ENCODE results near the gene PTPRN2. TPM values are rescaled to one million over a fixed set of nuclear protein-coding genes. Genes with fewer than 3 reads are reported as not detected.

The PTPRN2 gene
- total RNA-seq, 1 donor from 2014 or later = 11.4 TPM

DNA sequence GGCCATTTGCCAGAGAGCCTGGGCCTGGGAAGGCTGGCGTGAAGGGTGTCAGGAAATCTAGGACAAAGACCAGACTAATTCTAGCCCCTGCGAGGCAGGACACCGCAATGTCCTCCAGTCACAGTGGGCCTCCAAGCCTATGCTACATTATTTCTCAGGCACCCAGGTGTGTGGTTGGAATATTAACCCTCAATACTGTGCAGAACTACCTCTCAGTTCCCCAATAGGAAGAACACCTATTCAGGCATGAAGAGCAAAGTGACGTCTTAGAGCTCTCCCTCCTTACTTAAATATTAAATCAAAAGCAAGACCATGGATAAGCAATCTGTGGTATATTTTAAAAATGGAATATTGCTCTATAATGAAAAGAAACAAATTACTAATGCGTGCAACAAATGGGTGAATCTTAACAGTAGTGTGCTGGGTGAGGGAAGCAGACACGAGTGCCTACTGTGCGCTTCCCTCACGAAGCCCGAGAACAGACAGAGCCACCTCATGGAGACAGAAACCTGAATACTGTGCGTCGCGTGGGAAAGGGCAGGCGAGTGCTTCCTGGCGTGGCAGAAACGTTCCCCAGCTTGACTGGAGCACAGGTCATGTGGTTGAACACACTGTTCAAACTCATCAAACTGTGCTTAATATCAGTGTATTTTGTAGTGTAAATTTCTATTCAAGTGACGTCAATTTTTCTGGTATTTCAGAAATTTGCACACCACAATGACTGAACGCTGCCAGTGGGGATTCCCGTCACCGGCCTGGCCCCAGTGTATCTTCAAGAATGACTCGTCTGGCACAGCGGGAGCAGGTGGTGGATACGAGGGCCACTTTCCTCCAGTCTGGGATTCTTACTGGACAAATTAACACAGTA is 15.5 kb upstream of the PTPRN2 start:
- Mint-ChIP-seq H3K4me3 (ENCODE audit: low read depth) (no peak overlapping the region), H3K27ac (peak overlapping the region; percentile 41), H3K27me3 (no peaks in the 10 kb centered on the region)

DNA sequence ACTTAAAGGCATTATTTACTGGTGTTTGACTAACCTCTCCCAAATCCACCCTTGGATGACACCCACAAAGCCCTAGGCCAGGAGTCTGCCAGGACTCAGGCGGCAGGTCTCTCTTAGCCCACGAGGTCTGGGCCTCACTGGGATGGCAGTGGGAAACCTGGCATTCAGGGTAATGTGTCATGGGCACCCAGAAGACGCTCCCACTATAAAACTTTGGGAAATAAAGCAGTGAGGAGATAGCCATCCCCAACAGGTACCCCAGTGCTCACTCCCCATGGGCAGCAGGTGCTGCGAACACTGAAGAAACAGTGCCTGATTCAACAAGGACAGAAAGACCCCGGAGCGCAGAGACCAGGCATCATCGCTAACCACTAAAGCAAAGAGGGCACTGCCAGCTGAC is 14.4 kb upstream of the PTPRN2 start:
- Mint-ChIP-seq H3K27me3 (no peaks in the 10 kb centered on the region), H3K9me3 (ENCODE audit: low read depth) (no peaks in the 10 kb centered on the region), H3K27ac (no peak overlapping the region), H3K4me3 (ENCODE audit: low read depth) (no peak overlapping the region), H3K4me1 (ENCODE audit: low read depth) (no peaks in the 10 kb centered on the region), H3K36me3 (ENCODE audit: insufficient read depth) (no peaks in the 10 kb centered on the region)
- TF ChIP-seq, protein P1, sequence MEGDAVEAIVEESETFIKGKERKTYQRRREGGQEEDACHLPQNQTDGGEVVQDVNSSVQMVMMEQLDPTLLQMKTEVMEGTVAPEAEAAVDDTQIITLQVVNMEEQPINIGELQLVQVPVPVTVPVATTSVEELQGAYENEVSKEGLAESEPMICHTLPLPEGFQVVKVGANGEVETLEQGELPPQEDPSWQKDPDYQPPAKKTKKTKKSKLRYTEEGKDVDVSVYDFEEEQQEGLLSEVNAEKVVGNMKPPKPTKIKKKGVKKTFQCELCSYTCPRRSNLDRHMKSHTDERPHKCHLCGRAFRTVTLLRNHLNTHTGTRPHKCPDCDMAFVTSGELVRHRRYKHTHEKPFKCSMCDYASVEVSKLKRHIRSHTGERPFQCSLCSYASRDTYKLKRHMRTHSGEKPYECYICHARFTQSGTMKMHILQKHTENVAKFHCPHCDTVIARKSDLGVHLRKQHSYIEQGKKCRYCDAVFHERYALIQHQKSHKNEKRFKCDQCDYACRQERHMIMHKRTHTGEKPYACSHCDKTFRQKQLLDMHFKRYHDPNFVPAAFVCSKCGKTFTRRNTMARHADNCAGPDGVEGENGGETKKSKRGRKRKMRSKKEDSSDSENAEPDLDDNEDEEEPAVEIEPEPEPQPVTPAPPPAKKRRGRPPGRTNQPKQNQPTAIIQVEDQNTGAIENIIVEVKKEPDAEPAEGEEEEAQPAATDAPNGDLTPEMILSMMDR (IDR thresholded peaks at IDR 0.05; ENCODE audit: unreplicated experiment) = no peak
- DNase-seq (ENCODE audit: low spot score, unreplicated experiment) = no peak

More for the DNA sequence above, 15.5 kb upstream of the PTPRN2 start:
- Mint-ChIP-seq H3K36me3 (ENCODE audit: insufficient read depth) (no peaks in the 10 kb centered on the region), H3K4me1 (ENCODE audit: low read depth) (no peaks in the 10 kb centered on the region), H3K9me3 (ENCODE audit: low read depth) (no peaks in the 10 kb centered on the region)
- TF ChIP-seq, protein P1 (IDR thresholded peaks at IDR 0.05; ENCODE audit: unreplicated experiment) = no peak
- no peak for DNase-seq (ENCODE audit: low spot score, unreplicated experiment)

DNA sequence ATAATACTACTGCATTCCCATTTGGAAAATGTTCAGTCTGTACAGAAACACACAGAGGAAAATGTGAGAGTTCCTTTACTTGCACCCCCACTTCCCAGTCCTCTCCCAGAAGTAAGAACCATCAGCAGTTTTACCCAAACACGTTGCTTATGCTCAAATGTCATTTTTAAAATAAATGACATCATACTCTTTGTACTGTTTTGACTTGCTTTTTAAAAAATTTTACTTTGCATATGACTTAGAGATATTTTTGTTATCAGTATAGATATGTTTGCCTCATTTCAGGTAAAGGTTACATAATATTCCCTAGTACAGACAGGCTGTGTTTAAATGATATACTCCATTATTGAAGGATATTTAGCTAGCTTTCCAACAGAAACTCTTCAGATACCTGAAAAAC is 13.5 kb upstream of the PTPRN2 start:
- no peaks in the 10 kb centered on the region for H3K36me3 Mint-ChIP-seq (ENCODE audit: insufficient read depth)
- TF ChIP-seq, protein P1 (IDR thresholded peaks at IDR 0.05; ENCODE audit: unreplicated experiment) = no peak

DNA sequence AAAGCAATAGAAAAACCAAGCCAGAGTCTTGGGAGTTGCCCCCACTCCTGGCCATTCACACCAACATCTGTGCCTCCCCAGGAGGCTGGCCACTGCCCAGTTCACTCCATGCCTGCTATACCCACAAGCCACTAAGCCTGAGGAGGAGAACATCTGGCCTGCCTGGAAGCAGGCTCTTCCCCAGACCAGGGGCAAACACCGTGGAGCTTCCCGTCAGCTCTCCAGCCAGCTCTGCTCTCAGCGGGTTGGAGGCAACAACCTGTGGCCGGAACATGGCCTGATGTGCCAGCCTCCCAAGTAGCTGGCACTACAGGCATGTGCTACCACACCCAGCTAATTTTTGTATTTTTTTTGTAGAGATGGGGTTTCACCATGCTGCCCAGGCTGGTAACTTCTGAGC is 9.1 kb upstream of the PTPRN2 start:
- Mint-ChIP-seq H3K4me3 (ENCODE audit: low read depth) (no peak overlapping the region), H3K9me3 (ENCODE audit: low read depth) (peaks cover 4% of the 10 kb centered on the region), H3K36me3 (ENCODE audit: insufficient read depth) (no peaks in the 10 kb centered on the region), H3K27ac (no peak overlapping the region), H3K4me1 (ENCODE audit: low read depth) (no peaks in the 10 kb centered on the region), H3K27me3 (peaks cover 5% of the 10 kb centered on the region)
- TF ChIP-seq, protein P1 (IDR thresholded peaks at IDR 0.05; ENCODE audit: unreplicated experiment) = no peak
- DNase-seq (ENCODE audit: low spot score, unreplicated experiment) = no peak

More for the DNA sequence above, 13.5 kb upstream of the PTPRN2 start:
- H3K27ac Mint-ChIP-seq = no peak overlapping the region
- no peaks in the 10 kb centered on the region for H3K4me1 Mint-ChIP-seq (ENCODE audit: low read depth)
- H3K9me3 Mint-ChIP-seq (ENCODE audit: low read depth) = no peaks in the 10 kb centered on the region
- no peak overlapping the region for H3K4me3 Mint-ChIP-seq (ENCODE audit: low read depth)
- no peaks in the 10 kb centered on the region for H3K27me3 Mint-ChIP-seq
- no peak for DNase-seq (ENCODE audit: low spot score, unreplicated experiment)

DNA sequence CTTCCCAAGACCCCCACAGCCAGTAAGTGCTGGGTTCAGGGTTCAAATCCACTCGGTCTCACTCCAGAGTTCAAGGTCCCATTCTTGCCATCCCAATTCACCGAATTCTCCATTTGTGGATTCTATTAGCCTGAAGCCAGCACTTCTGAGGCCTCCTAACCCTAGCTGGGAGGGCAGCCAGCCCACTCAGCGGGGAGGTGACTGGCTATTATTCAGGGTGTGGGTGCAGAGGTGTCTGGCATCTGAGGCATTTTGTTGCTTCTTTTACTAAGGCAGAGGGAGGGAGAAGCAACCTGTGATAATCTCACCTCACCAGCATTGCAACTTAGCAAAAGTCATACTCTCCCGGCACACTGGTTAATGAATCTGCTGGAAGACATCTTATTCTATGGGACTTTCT is 8.7 kb upstream of the PTPRN2 start:
- Mint-ChIP-seq H3K9me3 (ENCODE audit: low read depth) (peaks cover 4% of the 10 kb centered on the region), H3K27ac (no peak overlapping the region), H3K27me3 (peaks cover 5% of the 10 kb centered on the region), H3K4me3 (ENCODE audit: low read depth) (no peak overlapping the region), H3K36me3 (ENCODE audit: insufficient read depth) (no peaks in the 10 kb centered on the region), H3K4me1 (ENCODE audit: low read depth) (no peaks in the 10 kb centered on the region)
- TF ChIP-seq, protein P1 (IDR thresholded peaks at IDR 0.05; ENCODE audit: unreplicated experiment) = no peak
- DNase-seq (ENCODE audit: low spot score, unreplicated experiment) = no peak
